Stromal cell of bone marrow (primary cell): ENCODE data around the gene TMEM108.

Experiments
- DNase-seq: peaks from one replicate; pipeline ENCODE4 v3.0.0-alpha.2; 2012; ENCODE audit warnings: low read depth

The TMEM108 gene

GRCh38 chr3:133388696-133389395 lies 350.7 kb downstream of the TMEM108 start:
- DNase-seq, result no peak

GRCh38 chr3:133390715-133391114 lies 352.5 kb downstream of the TMEM108 start:
- no peak for DNase-seq

GRCh38 chr3:133393204-133393603 lies 355.0 kb downstream of the TMEM108 start:
- DNase-seq, result no peak

GRCh38 chr3:133393691-133394474 lies 355.7 kb downstream of the TMEM108 start:
- DNase-seq, result no peak

- DNase-seq, result no peak
Measured at GRCh38 chr3:133394561-133395311, 356.5 kb downstream of the TMEM108 start.

- DNase-seq, result no peak
Measured at GRCh38 chr3:133396906-133397305, 358.7 kb downstream of the TMEM108 start.

- no peak for DNase-seq
Measured at GRCh38 chr3:133400006-133400515, 361.9 kb downstream of the TMEM108 start, which contains the start of gene BFSP2. Gene BFSP2 (plus strand): TSS chr3:133400056. CDS start chr3:133400084, 28 bp downstream.

GRCh38 chr3:133401374-133402135 lies 363.4 kb downstream of the TMEM108 start:
- DNase-seq, result no peak

- no peak for DNase-seq
Measured at GRCh38 chr3:133404920-133405319, 366.7 kb downstream of the TMEM108 start.

- DNase-seq, result no peak
Measured at GRCh38 chr3:133408366-133408765, 370.2 kb downstream of the TMEM108 start.

GRCh38 chr3:133408961-133409360 lies 370.8 kb downstream of the TMEM108 start:
- no peak for DNase-seq

- no peak for DNase-seq
Measured at GRCh38 chr3:133410191-133410892, 372.2 kb downstream of the TMEM108 start.

- DNase-seq, result peak; percentile 30
Measured at GRCh38 chr3:133412183-133413132, 374.3 kb downstream of the TMEM108 start.

GRCh38 chr3:133413161-133414020 lies 375.2 kb downstream of the TMEM108 start:
- DNase-seq, result peak; percentile 28

- DNase-seq, result no peak
Measured at GRCh38 chr3:133414021-133414392, 375.8 kb downstream of the TMEM108 start.

- no peak for DNase-seq
Measured at GRCh38 chr3:133418361-133418760, 380.2 kb downstream of the TMEM108 start.

GRCh38 chr3:133419151-133419909 lies 381.1 kb downstream of the TMEM108 start:
- no peak for DNase-seq
